Measurements from ENCODE around the gene AGPAT4.

GRCh38 chr6:161245363-161245762 lies 28.5 kb downstream of the AGPAT4 start:
- TF ChIP-seq, protein P1, sequence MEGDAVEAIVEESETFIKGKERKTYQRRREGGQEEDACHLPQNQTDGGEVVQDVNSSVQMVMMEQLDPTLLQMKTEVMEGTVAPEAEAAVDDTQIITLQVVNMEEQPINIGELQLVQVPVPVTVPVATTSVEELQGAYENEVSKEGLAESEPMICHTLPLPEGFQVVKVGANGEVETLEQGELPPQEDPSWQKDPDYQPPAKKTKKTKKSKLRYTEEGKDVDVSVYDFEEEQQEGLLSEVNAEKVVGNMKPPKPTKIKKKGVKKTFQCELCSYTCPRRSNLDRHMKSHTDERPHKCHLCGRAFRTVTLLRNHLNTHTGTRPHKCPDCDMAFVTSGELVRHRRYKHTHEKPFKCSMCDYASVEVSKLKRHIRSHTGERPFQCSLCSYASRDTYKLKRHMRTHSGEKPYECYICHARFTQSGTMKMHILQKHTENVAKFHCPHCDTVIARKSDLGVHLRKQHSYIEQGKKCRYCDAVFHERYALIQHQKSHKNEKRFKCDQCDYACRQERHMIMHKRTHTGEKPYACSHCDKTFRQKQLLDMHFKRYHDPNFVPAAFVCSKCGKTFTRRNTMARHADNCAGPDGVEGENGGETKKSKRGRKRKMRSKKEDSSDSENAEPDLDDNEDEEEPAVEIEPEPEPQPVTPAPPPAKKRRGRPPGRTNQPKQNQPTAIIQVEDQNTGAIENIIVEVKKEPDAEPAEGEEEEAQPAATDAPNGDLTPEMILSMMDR (IDR thresholded peaks at IDR 0.05; ENCODE audit: poor library complexity): no peak
- TF ChIP-seq EZH2 (IDR thresholded peaks at IDR 0.05; ENCODE audit: borderline replicate concordance): no peak

Data from hepatocyte (in vitro differentiated cells).